Naive thymus-derived CD4-positive, alpha-beta T cell (primary cell): ENCODE results near the gene ASXL2. TPM values are rescaled to one million over a fixed set of nuclear protein-coding genes. Genes with fewer than 3 reads are reported as not detected.
"Not testable (repeated sequence)": the region's sequence is repeated elsewhere in the genome, so short reads cannot be mapped to it uniquely, and the experiment has no call there.

ENCODE experiments used
- ATAC-seq: fragments of 150-1000 bp; cut with Tn5 transposase; 2 replicates; pipeline ENCODE4 v1.10.0; 2021; ENCODE audit warnings: mild to moderate bottlenecking, moderate library complexity
- CTCF ChIA-PET: fragments of 350-600 bp; sonication (Branson Sonifier 250); formaldehyde crosslinking; loops from one replicate; lab custom pipeline; 2021; ENCODE audit warnings: antibody characterized with exemption; lab: Charles Lee
- POLR2A ChIA-PET: fragments of 350-600 bp; sonication (Branson Sonifier 250); formaldehyde crosslinking; loops from one replicate; lab custom pipeline; 2021; ENCODE audit warnings: antibody characterized with exemption, inconsistent platforms; lab: Charles Lee
- DNase-seq, 9 donors: peaks; one replicate each; pipeline versions ENCODE4 v3.0.0 to v3.0.0-alpha.2; 2020 to 2022; ENCODE audit warnings: mixed read lengths in 1 of 9
- H3K27ac ChIP-seq: one replicate; pipeline ENCODE4 v1.7.0; 2013; ENCODE audit warnings: mild to moderate bottlenecking, low read depth, low read length, moderate library complexity
- H3K27me3 ChIP-seq, 2 donors: one replicate each; pipeline ENCODE4 v1.7.0; 2013; ENCODE audit warnings: low read length in 2 of 2, mild to moderate bottlenecking in 2 of 2, moderate library complexity in 2 of 2; ENCODE audit not compliant: control insufficient read depth in 2 of 2, insufficient read depth in 2 of 2
- H3K36me3 ChIP-seq, 3 experiments: 1 replicate in 2 of 3; 2 replicates in 1 of 3; pipeline ENCODE4 v1.7.0; 2013; ENCODE audit warnings: low read length in 3 of 3, mild to moderate bottlenecking in 3 of 3, moderate library complexity in 1 of 3; ENCODE audit not compliant: insufficient read depth in 3 of 3, control insufficient read depth in 2 of 3
- H3K4me1 ChIP-seq, 2 donors: one replicate each; pipeline ENCODE4 v1.7.0; 2013; ENCODE audit warnings: low read length in 2 of 2, mild to moderate bottlenecking in 2 of 2, moderate library complexity in 1 of 2; ENCODE audit not compliant: control insufficient read depth in 2 of 2, insufficient read depth in 2 of 2
- H3K4me3 ChIP-seq: 2 replicates; pipeline ENCODE4 v1.7.0; 2013; ENCODE audit warnings: mild to moderate bottlenecking, low read length
- H3K9me3 ChIP-seq, 3 experiments: 1 replicate in 2 of 3; 2 replicates in 1 of 3; pipeline ENCODE4 v1.7.0; 2013; ENCODE audit warnings: low read length in 3 of 3; ENCODE audit not compliant: control insufficient read depth in 2 of 3
- H3K27ac Mint-ChIP-seq, 9 donors: one replicate each; pipeline ENCODE4 v1.8.0; 2020 to 2022; ENCODE audit warnings: mixed read lengths in 9 of 9, mild to moderate bottlenecking in 8 of 9, moderate library complexity in 5 of 9, inconsistent platforms in 2 of 9
- H3K27me3 Mint-ChIP-seq, 5 donors: one replicate each; pipeline ENCODE4 v1.8.0; 2021 to 2022; ENCODE audit warnings: mixed read lengths in 5 of 5, mild to moderate bottlenecking in 1 of 5
- H3K36me3 Mint-ChIP-seq, 5 donors: one replicate each; pipeline ENCODE4 v1.8.0; 2020 to 2022; ENCODE audit warnings: mixed read lengths in 5 of 5, mild to moderate bottlenecking in 3 of 5, inconsistent platforms in 1 of 5
- H3K4me1 Mint-ChIP-seq, 7 donors: one replicate each; pipeline ENCODE4 v1.8.0; 2020 to 2022; ENCODE audit warnings: mixed read lengths in 7 of 7, mild to moderate bottlenecking in 3 of 7, inconsistent platforms in 1 of 7
- H3K4me3 Mint-ChIP-seq, 10 donors: one replicate each; pipeline ENCODE4 v1.8.0; 2020 to 2022; ENCODE audit warnings: mild to moderate bottlenecking in 10 of 10, mixed read lengths in 10 of 10, moderate library complexity in 6 of 10, inconsistent platforms in 2 of 10
- H3K9me3 Mint-ChIP-seq, 11 donors: one replicate each; pipeline ENCODE4 v1.8.0; 2020 to 2022; ENCODE audit warnings: mixed read lengths in 11 of 11, mild to moderate bottlenecking in 4 of 11, inconsistent platforms in 1 of 11, moderate library complexity in 1 of 11
- intact Hi-C, 2 donors: fragments of 100-400 bp; cut with micrococcal nuclease; formaldehyde crosslinking; loops; one replicate each; pipeline ENCODE4 v1.15.1; 2023
- polyA plus RNA-seq, 2 donors: library from polyadenylated mRNA; unstranded; fragments of 300-500 nt; fragmentation: Illumina TruSeq; gene quantifications; one replicate each; pipeline ENCODE4 v1.2.3, GENCODE V29; 2021
- total RNA-seq, 6 experiments: library from RNA in 5 of 6; stranded (reverse) in 5 of 6; gene quantifications; 1 replicate in 5 of 6; 2 replicates in 1 of 6; pipeline ENCODE4 v1.2.3 and lab custom pipeline; 2021 to 2026

The ASXL2 gene
- total and polyA plus RNA-seq, 7 experiments from 2014 or later: 11.6 to 62.1 (median 30.9) TPM

GRCh38 chr2:25854613-25855012 lies 23.7 kb downstream of the ASXL2 start:
- Histone ChIP-seq H3K9me3 (no peaks in the 10 kb centered on the region), H3K27ac (no peak overlapping the region), H3K36me3 (peaks cover 0 to 3% (median 0%) of the 10 kb centered on the region in 3 experiments), H3K4me1 (peaks cover 10 to 22% of the 10 kb centered on the region in 2 donors), H3K4me3 (no peak overlapping the region), H3K27me3 (no peaks in the 10 kb centered on the region)
- Mint-ChIP-seq H3K36me3 (peaks cover 0 to 4% (median 0%) of the 10 kb centered on the region in 5 donors), H3K27ac (peak overlapping the region in 3 of 9 donors; percentile 22 to 45 (median 29)), H3K4me3 (no peak overlapping the region), H3K27me3 (no peaks in the 10 kb centered on the region), H3K9me3 (no peaks in the 10 kb centered on the region), H3K4me1 (peaks cover 40 to 67% (median 56%) of the 10 kb centered on the region in 7 donors)
- intact Hi-C loops: loop anchor here in 1 of 2 donors (5.0 kb wide), 2 partner anchors 37 to 247 kb away; no protein-coding TSS in a partner anchor
- ATAC-seq (no peak), DNase-seq (no peak)
- POLR2A ChIA-PET: interaction anchor here (0.6 to 1.3 kb wide), 2 partner anchors 12 to 14 kb away, joined by 3 read pairs; no protein-coding TSS in a partner anchor
- CTCF ChIA-PET: interaction anchor here (1.1 to 3.8 kb wide), 3 partner anchors 15 to 116 kb away, joined by 3 to 33 read pairs (median 3); no protein-coding TSS in a partner anchor

DNA sequence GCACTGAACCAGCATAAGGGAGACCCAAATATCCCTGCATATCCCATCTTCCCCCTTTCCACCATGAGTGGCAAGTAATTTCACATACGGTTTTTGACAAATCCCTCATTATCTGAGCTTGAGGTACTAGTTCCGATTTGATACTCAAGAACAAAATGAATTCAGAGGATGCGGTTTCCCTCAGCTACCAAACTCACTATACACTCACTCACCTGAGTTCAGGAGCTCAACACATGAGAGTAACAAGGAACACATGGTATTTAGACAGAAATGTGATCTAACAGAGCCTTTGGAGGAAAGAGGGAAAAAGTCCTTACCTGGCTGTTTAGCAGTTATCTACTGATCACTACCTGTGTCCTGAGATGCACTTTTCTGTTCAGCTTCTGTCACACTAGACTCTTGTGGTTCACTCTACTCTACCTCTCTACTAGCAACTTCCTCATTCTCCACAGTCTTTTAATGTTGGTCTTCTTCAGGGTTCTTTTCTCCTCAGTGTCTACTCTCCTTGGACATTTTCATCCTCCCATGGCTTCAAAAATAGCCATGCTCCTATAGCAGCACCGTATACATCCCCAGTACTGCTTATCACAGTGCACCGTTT lies 25.1 kb downstream of the ASXL2 start:
- H3K27me3 ChIP-seq: no peaks in the 10 kb centered on the region
- H3K27ac ChIP-seq: peak overlapping the region; percentile 14
- Mint-ChIP-seq H3K27ac (peak overlapping the region in 4 of 9 donors; percentile 30 to 59 (median 46)), H3K27me3 (no peaks in the 10 kb centered on the region), H3K36me3 (peaks cover 0 to 4% (median 0%) of the 10 kb centered on the region in 5 donors), H3K9me3 (no peaks in the 10 kb centered on the region), H3K4me3 (peak overlapping the region in 5 of 10 donors; percentile 0 to 45 (median 11)), H3K4me1 (peaks cover 38 to 59% (median 51%) of the 10 kb centered on the region in 7 donors)
- ChIA-PET CTCF (interaction anchor here (0.6 to 3.8 kb wide), 14 partner anchors 17 to 249 kb away, joined by 3 to 33 read pairs (median 3); partner anchors contain the start of gene ASXL2), POLR2A (interaction anchor here (0.5 to 1.9 kb wide), 5 partner anchors 15 to 1994 kb away, joined by 3 to 6 read pairs (median 4); no protein-coding TSS in a partner anchor)
- H3K4me3 ChIP-seq: no peak overlapping the region
- peak; percentile 19 for ATAC-seq
- peaks cover 0 to 3% (median 0%) of the 10 kb centered on the region in 3 experiments for H3K36me3 ChIP-seq
- H3K4me1 ChIP-seq: peaks cover 10 to 22% of the 10 kb centered on the region in 2 donors
- no peaks in the 10 kb centered on the region for H3K9me3 ChIP-seq
- peak in 3 of 9 donors; percentile 3 to 17 (median 4) for DNase-seq
- intact Hi-C loops: loop anchor here (2.0 to 5.0 kb wide), 4 partner anchors 30 to 246 kb away; no protein-coding TSS in a partner anchor

DNA sequence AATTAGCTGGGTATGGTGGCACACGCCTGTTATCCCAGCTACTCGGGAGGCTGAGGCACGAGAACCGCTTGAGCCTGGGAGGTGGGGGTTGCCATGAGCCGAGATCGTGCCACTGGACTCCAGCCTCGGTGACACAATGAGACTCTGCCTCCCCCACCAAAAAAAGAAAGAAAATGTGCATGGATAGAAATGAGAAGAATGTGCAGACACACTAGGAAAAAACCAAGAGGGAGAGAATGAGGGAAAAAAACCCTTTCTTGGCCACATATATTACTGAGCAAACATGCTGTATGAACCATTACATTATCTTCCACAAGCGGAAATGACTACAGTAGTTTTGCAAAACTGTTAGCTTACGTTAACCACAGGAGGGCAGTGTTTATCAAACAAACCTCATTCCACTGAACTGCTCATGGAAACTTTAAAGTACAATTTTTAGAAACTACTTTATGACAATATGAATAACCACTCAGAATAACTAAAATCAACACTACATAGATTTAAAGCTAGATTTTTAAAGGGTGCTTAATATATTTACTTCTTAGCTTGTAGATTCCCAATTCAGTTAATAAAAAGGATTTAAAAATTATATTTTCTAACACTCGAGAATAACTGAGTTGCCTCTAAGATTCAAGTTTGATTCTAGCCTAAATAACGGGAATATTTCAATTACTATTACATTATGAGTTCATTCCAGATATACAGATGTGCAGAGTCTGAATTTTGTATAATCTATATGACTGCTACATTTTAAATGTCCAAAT lies 26.4 kb downstream of the ASXL2 start:
- POLR2A ChIA-PET: interaction anchor here (1.0 to 2.2 kb wide), 6 partner anchors 16 to 61 kb away, joined by 3 to 10 read pairs (median 4); partner anchors contain the start of gene ASXL2
- peak overlapping the region in 6 of 9 donors; percentile 21 to 82 (median 50) for H3K27ac Mint-ChIP-seq

DNA sequence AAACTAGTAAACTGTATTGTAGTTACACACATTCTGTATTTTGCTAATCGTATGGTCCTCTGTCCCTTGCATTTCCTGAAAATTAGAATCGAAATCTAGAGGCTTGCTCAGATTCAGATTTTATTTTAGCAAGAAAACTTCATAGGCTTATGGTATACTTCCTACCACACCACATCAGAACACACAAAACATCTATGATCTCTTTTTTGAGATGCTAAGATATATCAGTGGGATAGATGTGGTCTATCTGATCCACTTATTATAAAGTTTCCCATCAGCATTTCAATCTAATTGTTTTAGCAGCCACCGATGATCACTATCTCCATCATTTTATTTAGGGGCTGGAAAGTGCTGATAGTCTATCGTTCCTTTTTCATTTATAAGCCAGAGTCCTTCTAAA lies 27.9 kb downstream of the ASXL2 start:
- peak in 3 of 9 donors; percentile 16 to 25 (median 18) for DNase-seq
- ChIA-PET CTCF (interaction anchor here (1.0 to 3.1 kb wide), 2 partner anchors 26 to 28 kb away, joined by 3 to 16 read pairs; partner anchors contain the start of gene ASXL2), POLR2A (interaction anchor here (0.7 to 2.2 kb wide), 3 partner anchors 14 to 125 kb away, joined by 3 to 10 read pairs (median 3); partner anchors contain the start of gene ASXL2)
- not testable (repeated sequence) for H3K27ac ChIP-seq, H3K27me3 ChIP-seq, ATAC-seq, H3K36me3 Mint-ChIP-seq, H3K27me3 Mint-ChIP-seq, H3K4me3 ChIP-seq, H3K9me3 Mint-ChIP-seq, H3K36me3 ChIP-seq, H3K9me3 ChIP-seq
- intact Hi-C loops: loop anchor here in 1 of 2 donors (5.0 kb wide), 2 partner anchors 33 to 243 kb away; no protein-coding TSS in a partner anchor
- H3K4me1 Mint-ChIP-seq: peaks cover 38 to 55% (median 44%) of the 10 kb centered on the region in 7 donors
- peak overlapping the region in 2 of 9 donors; percentile 7 to 45 for H3K27ac Mint-ChIP-seq
- peak overlapping the region; percentile 9 to 74 (median 56) for H3K4me3 Mint-ChIP-seq
- peaks cover 10 to 22% of the 10 kb centered on the region in 2 donors for H3K4me1 ChIP-seq

More for the DNA sequence above, 26.4 kb downstream of the ASXL2 start:
- peak; percentile 99 for ATAC-seq
- intact Hi-C loops: loop anchor here (1.0 to 5.0 kb wide), 11 partner anchors 26 to 293 kb away; partner anchors contain the start of gene ASXL2 (in 2 of the 2)
- Histone ChIP-seq H3K27me3 (no peaks in the 10 kb centered on the region), H3K4me3 (no peak overlapping the region), H3K36me3 (peaks cover 0 to 3% (median 0%) of the 10 kb centered on the region in 3 experiments), H3K9me3 (no peaks in the 10 kb centered on the region), H3K4me1 (peaks cover 10 to 22% of the 10 kb centered on the region in 2 donors), H3K27ac (peak overlapping the region; percentile 17)
- peaks cover 0 to 4% (median 0%) of the 10 kb centered on the region in 11 donors for H3K9me3 Mint-ChIP-seq
- H3K4me3 Mint-ChIP-seq: peak overlapping the region in 9 of 10 donors; percentile 43 to 83 (median 74)
- peaks cover 38 to 55% (median 48%) of the 10 kb centered on the region in 7 donors for H3K4me1 Mint-ChIP-seq
- CTCF ChIA-PET: interaction anchor here (0.6 to 3.8 kb wide), 16 partner anchors 9 to 656 kb away, joined by 3 to 33 read pairs (median 4); partner anchors contain the start of gene ASXL2
- H3K36me3 Mint-ChIP-seq: peaks cover 0 to 9% (median 5%) of the 10 kb centered on the region in 5 donors
- peak in 8 of 9 donors; percentile 34 to 77 (median 67) for DNase-seq
- no peaks in the 10 kb centered on the region for H3K27me3 Mint-ChIP-seq

DNA sequence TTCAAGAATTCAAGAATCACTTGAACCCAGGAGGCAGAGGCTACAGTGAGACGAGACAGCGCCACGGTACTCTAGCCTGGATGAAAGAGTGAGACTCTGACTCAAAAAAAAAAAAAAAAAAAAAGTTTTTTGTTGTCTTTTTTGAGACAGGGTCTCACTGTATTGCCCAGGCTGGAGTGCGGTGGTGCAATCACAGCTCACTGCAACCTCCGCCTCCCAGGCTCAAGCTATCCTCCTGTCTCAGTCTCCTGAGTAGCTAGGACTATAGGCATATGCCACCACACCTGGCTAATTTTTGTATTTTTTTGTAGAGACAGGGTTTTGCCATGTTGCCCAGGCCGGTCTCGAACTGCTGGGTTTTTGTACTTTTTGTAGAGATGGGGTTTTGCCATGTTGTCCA lies 28.9 kb downstream of the ASXL2 start:
- peaks cover 10 to 22% of the 10 kb centered on the region in 2 donors for H3K4me1 ChIP-seq
- H3K27ac ChIP-seq, H3K4me3 Mint-ChIP-seq, H3K36me3 ChIP-seq, ATAC-seq, intact Hi-C loops, H3K9me3 ChIP-seq, H3K4me3 ChIP-seq, H3K9me3 Mint-ChIP-seq, H3K27ac Mint-ChIP-seq, DNase-seq, H3K27me3 Mint-ChIP-seq, H3K27me3 ChIP-seq: not testable (repeated sequence)
- ChIA-PET CTCF (interaction anchor here (0.7 kb wide), 1 partner anchor 42 kb away, joined by 3 read pairs; no protein-coding TSS in a partner anchor), POLR2A (interaction anchor here (0.6 kb wide), 1 partner anchor 198 kb away, joined by 3 read pairs; no protein-coding TSS in a partner anchor)
- H3K36me3 Mint-ChIP-seq: peaks cover 0 to 12% (median 6%) of the 10 kb centered on the region in 5 donors
- peaks cover 33 to 47% (median 41%) of the 10 kb centered on the region in 7 donors for H3K4me1 Mint-ChIP-seq
